HUES6 (cell line): ENCODE data around the gene IFITM10.
"Not testable (repeated sequence)": the region's sequence is repeated elsewhere in the genome, so short reads cannot be mapped to it uniquely, and the experiment has no call there.

Source experiments
- H3K27ac ChIP-seq: 2 replicates; pipeline ENCODE4 v1.7.0; 2013; ENCODE audit warnings: low read depth, mild to moderate bottlenecking, low read length, inconsistent platforms
- H3K27me3 ChIP-seq: 2 replicates; pipeline ENCODE4 v1.6.1; 2013; ENCODE audit warnings: low read length; ENCODE audit not compliant: control insufficient read depth, insufficient read depth
- H3K36me3 ChIP-seq: 2 replicates; pipeline ENCODE4 v1.6.1; 2013; ENCODE audit warnings: low read length; ENCODE audit not compliant: control insufficient read depth, insufficient read depth
- H3K4me1 ChIP-seq: 2 replicates; pipeline ENCODE4 v1.6.1; 2013; ENCODE audit warnings: low read length; ENCODE audit not compliant: control insufficient read depth, insufficient read depth
- H3K4me3 ChIP-seq: 2 replicates; pipeline ENCODE4 v1.5.1; 2013; ENCODE audit warnings: low read depth, low read length
- H3K9ac ChIP-seq: one replicate; pipeline ENCODE4 v1.6.1; 2013; ENCODE audit warnings: mild to moderate bottlenecking, low read length
- H3K9me3 ChIP-seq: 2 replicates; pipeline ENCODE4 v1.6.1; 2013; ENCODE audit warnings: low read depth, low read length; ENCODE audit not compliant: control insufficient read depth, insufficient read depth

The IFITM10 gene

DNA sequence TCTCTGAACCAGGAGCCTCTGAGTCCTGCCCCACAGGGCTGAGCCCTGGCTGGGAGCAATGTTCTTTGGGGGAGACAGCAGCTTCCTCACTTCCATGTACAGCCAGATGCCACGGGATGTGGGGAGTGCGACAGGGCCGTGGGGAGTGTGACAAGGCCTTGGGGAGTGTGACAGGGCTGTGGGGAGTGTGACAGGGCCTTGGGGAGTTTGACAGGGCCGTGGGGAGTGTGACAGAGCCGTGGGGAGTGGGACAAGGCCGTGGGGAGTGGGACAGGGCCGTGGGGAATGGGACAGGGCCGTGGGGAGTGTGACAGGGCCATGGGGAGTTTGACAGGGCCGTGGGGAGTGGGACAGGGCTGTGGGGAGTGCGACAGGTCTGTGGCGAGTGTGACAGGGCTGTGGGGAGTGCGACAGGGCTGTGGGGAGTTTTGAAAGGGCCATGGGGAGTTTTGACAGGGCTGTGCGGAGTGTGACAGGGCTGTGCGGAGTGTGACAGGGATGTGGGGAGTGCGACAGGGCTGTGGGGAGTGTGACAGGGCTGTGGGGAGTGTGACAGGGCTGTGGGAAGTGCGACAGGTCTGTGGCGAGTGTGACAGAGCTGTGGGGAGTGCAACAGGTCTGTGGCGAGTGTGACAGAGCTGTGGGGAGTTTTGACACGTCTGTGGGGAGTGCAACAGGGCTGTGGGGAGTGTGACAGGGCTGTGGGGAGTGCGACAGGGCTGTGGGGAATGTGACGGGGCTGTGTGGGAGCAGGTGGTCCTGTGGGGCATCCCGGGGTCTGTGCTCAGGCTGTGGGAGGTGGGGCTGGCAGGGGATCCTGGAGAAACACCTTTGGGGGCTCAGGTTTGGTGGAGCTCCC lies 60.0 kb downstream of the IFITM10 start:
- Histone ChIP-seq H3K4me1 (peaks cover 23% of the 10 kb centered on the region), H3K4me3 (no peak overlapping the region), H3K9ac (no peak overlapping the region), H3K27me3 (peaks cover 11% of the 10 kb centered on the region; the same call in 1 of the 2 replicates), H3K27ac (no peak overlapping the region), H3K9me3 (no peaks in the 10 kb centered on the region), H3K36me3 (no peaks in the 10 kb centered on the region)

DNA sequence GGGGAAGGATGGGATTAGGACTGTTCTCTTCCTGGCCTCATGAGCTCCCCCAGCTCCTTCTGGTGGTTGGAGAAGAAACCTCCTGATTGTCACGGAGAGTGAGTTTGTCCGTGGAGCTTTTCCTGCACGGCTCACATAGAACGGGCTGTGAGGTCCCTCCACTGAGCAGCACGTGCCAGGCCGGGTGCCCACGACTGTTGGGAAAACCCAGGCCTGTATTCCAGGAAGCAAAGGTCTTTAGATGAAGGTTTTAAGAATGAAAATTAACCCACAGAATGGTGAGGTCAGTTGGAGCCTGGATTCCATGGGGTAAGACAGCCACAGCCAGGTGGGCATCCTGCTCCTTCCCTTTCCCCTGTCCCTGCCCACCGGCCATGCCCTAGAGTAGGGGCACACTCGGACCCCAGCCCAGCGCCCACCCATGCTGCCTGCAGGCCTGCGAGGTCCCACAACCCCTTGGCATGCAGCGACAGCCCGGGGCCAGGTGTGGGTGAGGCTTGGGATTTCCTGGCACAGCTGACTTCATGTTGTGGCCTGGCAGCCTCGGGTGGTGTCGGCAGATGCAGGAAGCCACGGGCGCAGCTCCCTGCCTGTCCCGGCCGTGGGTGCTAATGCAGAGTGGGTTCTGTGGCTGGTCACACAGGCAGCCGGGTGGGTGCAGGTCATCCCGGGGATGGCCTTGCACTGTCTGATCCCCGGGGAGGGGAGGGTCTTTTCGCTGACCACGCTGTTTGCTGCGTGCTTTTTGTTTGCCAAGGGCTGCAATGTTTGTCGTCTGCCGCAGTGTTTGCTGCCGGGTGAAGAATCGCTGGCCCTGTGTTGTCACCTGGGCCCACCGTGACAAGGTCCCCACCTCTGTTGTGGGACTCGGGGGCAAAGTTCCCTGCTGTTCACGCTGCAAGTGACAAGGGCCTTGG lies 60.9 kb downstream of the IFITM10 start:
- not testable (repeated sequence) for H3K36me3 ChIP-seq, H3K27me3 ChIP-seq, H3K9me3 ChIP-seq, H3K27ac ChIP-seq, H3K9ac ChIP-seq, H3K4me3 ChIP-seq
- peaks cover 23% of the 10 kb centered on the region for H3K4me1 ChIP-seq

DNA sequence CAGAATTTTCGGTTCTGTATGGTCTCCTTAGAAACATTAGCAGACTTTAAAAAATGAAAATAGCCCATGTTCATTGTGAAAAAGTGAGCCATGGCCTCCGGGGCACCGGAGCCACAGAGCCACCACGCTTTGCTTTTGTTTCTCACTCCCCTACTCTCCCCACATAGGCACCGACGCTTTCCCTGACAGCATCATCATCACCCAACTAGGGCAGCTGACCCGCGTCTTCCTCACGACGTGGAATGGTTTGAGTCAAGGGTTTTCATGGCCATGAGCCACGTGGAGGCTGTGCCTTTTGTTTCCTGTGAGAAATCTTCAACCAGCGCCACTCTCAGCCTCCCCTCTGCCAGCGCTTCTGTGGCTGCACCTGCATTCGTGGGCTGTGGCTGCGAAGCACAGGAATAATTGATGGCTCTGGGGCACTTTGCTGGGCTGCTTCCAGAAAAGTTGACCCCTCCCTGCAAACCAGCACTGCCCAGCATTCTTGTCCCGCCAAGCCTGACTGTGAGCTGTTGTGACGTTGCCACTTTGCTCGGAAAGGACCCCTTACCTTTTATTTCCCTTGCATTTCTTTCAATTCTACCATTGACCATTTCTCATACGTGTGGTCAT lies 62.0 kb downstream of the IFITM10 start:
- not testable (repeated sequence) for H3K9me3 ChIP-seq, H3K9ac ChIP-seq, H3K4me3 ChIP-seq, H3K36me3 ChIP-seq, H3K27ac ChIP-seq, H3K27me3 ChIP-seq
- peaks cover 15% of the 10 kb centered on the region for H3K4me1 ChIP-seq

GRCh38 chr11:1686220-1686619 lies 64.2 kb downstream of the IFITM10 start:
- not testable (repeated sequence) for H3K4me3 ChIP-seq

GRCh38 chr11:1684886-1685874 lies 65.2 kb downstream of the IFITM10 start:
- H3K9me3 ChIP-seq, H3K9ac ChIP-seq, H3K36me3 ChIP-seq, H3K4me1 ChIP-seq, H3K4me3 ChIP-seq, H3K27me3 ChIP-seq, H3K27ac ChIP-seq: not testable (repeated sequence)

More at GRCh38 chr11:1686220-1686619, 64.2 kb downstream of the IFITM10 start:
- not testable (repeated sequence) for H3K4me1 ChIP-seq, H3K27me3 ChIP-seq, H3K27ac ChIP-seq, H3K9me3 ChIP-seq, H3K9ac ChIP-seq, H3K36me3 ChIP-seq

- H3K27ac ChIP-seq, H3K36me3 ChIP-seq, H3K9ac ChIP-seq, H3K4me1 ChIP-seq, H3K9me3 ChIP-seq, H3K27me3 ChIP-seq, H3K4me3 ChIP-seq: not testable (repeated sequence)
Observed at GRCh38 chr11:1683904-1684572, 66.4 kb downstream of the IFITM10 start.

- H3K9me3 ChIP-seq, H3K9ac ChIP-seq, H3K27me3 ChIP-seq, H3K36me3 ChIP-seq, H3K27ac ChIP-seq, H3K4me1 ChIP-seq, H3K4me3 ChIP-seq: not testable (repeated sequence)
Observed at GRCh38 chr11:1683216-1683615, 67.2 kb downstream of the IFITM10 start.
